ENCODE results near the gene GFOD1.
A peak's percentile ranks its signal among the peaks of the same experiment; 100 is the strongest.

GFOD1 gene

DNA sequence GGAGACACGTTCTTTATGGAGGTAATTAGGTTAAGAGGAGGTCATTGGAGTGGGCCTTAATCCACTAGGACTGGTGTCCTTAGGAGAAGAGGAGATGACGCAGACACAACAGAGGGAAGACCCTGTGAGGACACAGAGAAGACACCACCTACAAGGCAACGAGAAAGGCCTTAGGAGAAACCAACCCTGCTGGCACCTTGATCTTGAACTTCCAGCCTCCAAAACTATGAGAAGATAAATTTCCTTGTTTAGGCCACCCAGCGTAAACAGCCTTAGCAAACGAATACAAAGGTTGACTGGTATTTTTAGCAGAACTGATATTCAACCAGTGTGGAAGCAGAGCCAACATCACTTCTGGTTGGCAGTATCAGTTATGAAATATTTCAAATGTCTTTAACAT, 75.2 kb downstream of the GFOD1 start:
- no peak for DNase-seq (ENCODE audit: low spot score)
- Histone ChIP-seq H3K27ac (peak overlapping the region; percentile 94 to 95), H3K4me3 (no peak overlapping the region)
- TF ChIP-seq, protein P1, sequence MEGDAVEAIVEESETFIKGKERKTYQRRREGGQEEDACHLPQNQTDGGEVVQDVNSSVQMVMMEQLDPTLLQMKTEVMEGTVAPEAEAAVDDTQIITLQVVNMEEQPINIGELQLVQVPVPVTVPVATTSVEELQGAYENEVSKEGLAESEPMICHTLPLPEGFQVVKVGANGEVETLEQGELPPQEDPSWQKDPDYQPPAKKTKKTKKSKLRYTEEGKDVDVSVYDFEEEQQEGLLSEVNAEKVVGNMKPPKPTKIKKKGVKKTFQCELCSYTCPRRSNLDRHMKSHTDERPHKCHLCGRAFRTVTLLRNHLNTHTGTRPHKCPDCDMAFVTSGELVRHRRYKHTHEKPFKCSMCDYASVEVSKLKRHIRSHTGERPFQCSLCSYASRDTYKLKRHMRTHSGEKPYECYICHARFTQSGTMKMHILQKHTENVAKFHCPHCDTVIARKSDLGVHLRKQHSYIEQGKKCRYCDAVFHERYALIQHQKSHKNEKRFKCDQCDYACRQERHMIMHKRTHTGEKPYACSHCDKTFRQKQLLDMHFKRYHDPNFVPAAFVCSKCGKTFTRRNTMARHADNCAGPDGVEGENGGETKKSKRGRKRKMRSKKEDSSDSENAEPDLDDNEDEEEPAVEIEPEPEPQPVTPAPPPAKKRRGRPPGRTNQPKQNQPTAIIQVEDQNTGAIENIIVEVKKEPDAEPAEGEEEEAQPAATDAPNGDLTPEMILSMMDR (IDR thresholded peaks at IDR 0.05): no peak

DNA sequence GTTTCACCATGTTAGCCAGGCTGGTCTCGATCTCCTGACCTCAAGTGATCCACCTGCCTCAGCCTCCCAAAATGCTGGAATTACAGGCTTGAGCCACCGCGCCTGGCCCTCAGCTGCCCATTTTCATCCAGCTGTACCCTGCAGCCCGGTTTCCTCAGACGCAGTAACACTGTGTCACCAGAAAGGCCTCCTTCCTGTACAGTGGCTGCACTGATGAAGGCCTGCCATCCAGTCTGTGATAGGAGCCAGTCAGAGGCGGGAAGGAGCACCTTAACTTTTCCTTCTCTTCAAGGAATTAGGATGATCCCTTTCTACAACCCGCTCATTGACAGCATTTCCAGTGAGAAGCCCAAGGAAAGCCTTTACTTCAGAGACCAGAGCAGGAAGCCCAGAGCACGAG, 75.9 kb downstream of the GFOD1 start:
- Histone ChIP-seq H3K4me3 (no peak overlapping the region), H3K27ac (peak overlapping the region; percentile 94 to 95)
- DNase-seq (ENCODE audit: low spot score): no peak
- TF ChIP-seq, protein P1 (IDR thresholded peaks at IDR 0.05): no peak

DNA sequence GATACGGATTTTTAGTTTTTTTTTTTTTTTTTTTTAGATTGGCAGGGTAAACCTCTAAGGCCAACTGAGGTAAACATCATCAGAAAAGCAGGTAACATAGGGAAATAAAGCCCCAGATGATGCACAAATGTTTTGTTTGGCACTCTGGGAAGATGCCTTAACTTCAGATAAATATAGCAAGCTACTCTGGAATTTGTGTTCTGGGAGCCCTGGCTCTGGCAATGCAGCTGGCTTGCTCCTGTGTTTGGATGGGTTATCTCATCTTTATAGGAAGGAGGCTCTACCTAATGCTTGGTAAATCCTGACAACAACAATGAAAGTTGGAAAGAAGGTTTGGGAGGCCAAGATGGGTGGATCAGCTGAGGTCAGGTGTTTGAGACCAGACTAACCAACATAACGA, 77.4 kb downstream of the GFOD1 start:
- Histone ChIP-seq H3K4me3 (no peak overlapping the region), H3K27ac (peak overlapping the region; percentile 94 to 95)
- TF ChIP-seq, protein P1 (IDR thresholded peaks at IDR 0.05): no peak
- DNase-seq (ENCODE audit: low spot score): no peak

DNA sequence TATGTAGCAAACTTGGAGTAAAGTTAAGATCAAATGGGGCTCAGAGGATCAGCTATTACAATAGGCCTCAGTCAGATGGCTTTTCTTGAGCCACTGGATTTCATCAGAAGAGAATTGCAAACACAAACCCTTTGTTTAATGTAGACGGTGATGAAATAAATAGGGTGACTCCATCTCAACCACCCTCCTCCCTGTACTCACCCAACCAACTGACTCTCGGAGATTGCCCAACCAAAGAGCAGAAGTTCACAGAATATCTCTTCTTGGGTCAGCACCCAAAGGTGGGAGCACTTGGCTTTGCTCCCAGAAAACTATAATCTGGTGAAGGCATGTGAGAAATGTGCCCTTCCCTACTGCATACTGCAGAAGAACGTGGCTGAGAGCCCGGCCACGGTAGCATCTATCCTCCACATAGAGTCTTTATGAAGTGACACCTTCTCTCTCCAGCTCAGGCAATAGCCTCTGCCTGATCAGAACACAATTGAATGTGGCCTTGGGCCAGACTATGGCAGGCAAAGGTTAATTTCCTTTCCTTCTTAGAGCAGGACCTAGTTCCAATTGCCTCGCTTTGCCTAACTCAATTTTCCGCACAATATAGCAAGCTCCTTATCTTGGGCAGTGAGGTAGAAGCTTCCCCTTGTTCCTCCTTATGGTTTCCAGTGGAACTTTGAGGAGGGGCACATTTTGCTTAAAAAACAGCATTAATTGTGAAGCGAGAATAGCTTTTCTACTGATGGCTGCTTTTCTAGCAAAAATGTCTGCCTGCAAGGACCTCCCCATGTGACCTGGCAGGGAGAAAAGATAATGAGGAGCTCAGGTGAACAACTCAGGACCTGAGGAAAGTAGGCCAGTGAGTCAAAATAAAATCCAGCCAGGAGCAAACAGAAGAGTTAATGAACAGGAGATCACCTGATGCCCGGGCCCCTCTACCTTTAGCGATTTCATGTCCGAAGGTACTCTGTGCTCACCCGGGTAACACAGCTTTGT, 79.4 kb downstream of the GFOD1 start:
- DNase-seq (ENCODE audit: low spot score): no peak
- Histone ChIP-seq H3K27ac (peak overlapping the region in 1 of 2 donors; percentile 67), H3K4me3 (no peak overlapping the region)
- TF ChIP-seq, protein P1 (IDR thresholded peaks at IDR 0.05): no peak

DNA sequence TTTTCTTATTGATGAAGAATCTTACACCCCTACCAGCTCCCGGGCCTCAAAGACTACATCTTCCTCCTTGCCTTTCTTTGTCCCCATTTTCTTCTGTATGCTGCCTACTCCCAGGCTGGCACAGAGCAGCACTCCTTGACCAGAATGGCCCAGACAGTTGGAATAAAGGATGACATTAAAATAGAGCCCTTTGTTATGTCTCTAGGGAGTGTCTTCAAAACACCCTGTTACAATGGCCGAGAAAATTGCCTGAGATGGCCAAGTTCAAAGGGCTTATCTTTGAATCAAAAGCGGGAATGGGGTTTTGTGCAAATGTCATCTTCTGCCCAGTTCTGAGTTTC, 80.1 kb downstream of the GFOD1 start:
- Histone ChIP-seq H3K27ac (peak overlapping the region; percentile 8 to 67), H3K4me3 (no peak overlapping the region)

DNA sequence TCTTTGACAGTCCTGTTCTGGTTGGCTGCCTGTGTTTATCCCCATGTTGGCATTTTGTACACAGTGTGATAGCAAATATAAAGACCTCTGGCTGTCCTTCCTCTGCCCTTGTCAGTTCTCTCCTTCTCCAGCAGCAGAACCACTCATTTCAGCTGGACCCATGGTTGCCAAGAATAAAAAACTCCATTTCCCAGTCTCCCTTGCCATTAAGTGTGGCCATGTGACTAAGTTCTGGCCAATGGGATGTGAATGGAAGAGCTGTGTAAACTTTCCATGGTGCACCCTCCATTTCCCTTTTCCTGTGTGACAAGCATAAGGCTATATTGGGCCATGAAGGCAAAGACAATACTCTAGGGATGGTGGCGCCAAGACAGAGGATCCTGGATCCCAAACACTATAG, 80.6 kb downstream of the GFOD1 start:
- no peak overlapping the region for H3K4me3 ChIP-seq
- TF ChIP-seq, protein P1 (IDR thresholded peaks at IDR 0.05): no peak
- H3K27ac ChIP-seq: peak overlapping the region; percentile 8 to 67
- no peak for DNase-seq (ENCODE audit: low spot score)

More for the DNA sequence above, 80.1 kb downstream of the GFOD1 start:
- TF ChIP-seq, protein P1 (IDR thresholded peaks at IDR 0.05): no peak
- no peak for DNase-seq (ENCODE audit: low spot score)

DNA sequence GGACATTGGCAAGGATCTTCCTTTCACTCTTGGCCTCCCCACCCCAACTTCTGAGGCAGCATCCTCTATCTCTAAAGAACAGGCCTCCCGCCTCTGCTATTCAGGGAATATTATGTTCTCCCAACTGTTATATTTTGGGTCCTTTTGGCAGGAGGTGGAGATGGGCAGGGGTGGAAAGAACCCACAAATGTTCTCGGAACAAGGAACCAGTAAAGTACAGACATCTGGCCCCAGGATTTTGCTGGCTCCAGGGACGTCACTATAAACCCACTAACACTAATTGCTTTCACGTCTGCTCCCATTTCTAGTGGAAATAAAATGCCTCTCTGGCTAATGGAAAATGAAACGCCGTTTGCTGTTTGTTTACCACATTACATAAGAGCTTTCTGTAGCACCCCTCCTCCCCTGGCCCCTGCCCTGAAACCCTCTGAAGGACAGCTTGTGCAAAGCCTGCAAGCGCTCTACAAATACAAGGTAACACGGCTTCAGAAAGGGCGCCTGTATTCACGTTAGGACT, 81.4 kb downstream of the GFOD1 start:
- H3K4me3 ChIP-seq: no peak overlapping the region
- H3K27ac ChIP-seq: peak overlapping the region; percentile 6 to 40
- TF ChIP-seq, protein P1 (IDR thresholded peaks at IDR 0.05): no peak
- no peak for DNase-seq (ENCODE audit: low spot score)
